ENCODE measurements around the gene VSTM2L. TPM values are rescaled to one million over a fixed set of nuclear protein-coding genes. Genes with fewer than 3 reads are reported as not detected.

Gene VSTM2L
- total and polyA plus RNA-seq, 2 of the 4 experiments (the other 2 are of a cell fraction): 0.18 to 0.19 TPM

DNA sequence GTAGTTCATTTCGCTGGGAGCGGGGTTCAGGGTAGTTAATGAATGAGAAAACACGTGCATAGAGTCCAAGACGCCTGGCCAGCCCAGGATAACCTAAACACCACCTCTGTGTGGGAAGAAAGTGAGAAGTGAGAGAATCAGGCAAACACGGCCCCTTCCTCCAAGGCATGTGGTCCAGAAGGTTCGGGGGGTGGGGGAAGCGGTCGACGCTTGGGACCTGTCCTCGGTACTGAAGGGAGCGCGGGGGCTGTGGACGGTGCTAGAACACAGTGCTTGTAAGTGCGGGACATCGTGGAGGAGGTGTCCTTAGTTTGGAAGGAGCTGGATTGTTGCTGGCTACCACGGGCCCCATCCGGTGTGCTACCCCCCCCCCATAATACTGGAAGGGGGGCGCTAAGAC is 1.7 kb upstream of the VSTM2L start:
- Histone ChIP-seq H3K14ac (replicated peaks; ENCODE audit: low read depth, low read length) (no peak overlapping the region), H3K4me3 (ENCODE audit: insufficient read depth, low read depth, low read length) (no peak overlapping the region), H2BK15ac (ENCODE audit: low read depth, low read length) (no peak overlapping the region), H3K18ac (ENCODE audit: low read depth, low read length) (no peak overlapping the region), H3K27ac (ENCODE audit: insufficient read depth, low read length) (no peak overlapping the region), H2BK120ac (ENCODE audit: low read depth, low read length) (no peak overlapping the region), H2AK9ac (replicated peaks; ENCODE audit: low read depth, low read length, poor library complexity) (no peak overlapping the region), H3K9ac (ENCODE audit: low read depth, low read length) (no peak overlapping the region), H3K9me1 (ENCODE audit: insufficient read depth, low read length) (0 out of 2 replicates have a peak, but pooled peaks cover 2% of the 10 kb centered on the region), H3K27me3 (ENCODE audit: control insufficient read depth, insufficient read depth, low read length) (peaks cover 71% of the 10 kb centered on the region), H3K56ac (ENCODE audit: extremely low read depth, insufficient read depth, low read length) (no peak overlapping the region), H3K4ac (ENCODE audit: low read depth, low read length) (no peak overlapping the region), H4K91ac (ENCODE audit: insufficient read depth, low read depth, low read length) (no peak overlapping the region), H3K23ac (ENCODE audit: low read depth, low read length) (no peak overlapping the region), H3K4me1 (ENCODE audit: control insufficient read depth, insufficient read depth, low read length) (no peaks in the 10 kb centered on the region; the same call in 1 of the 2 replicates), H4K5ac (ENCODE audit: low read depth, low read length) (no peak overlapping the region), H4K8ac (ENCODE audit: low read depth in 2 of 2, low read length in 2 of 2) (no peak overlapping the region), H2BK20ac (ENCODE audit: low read depth, low read length) (no peak overlapping the region), H3K4me2 (ENCODE audit: low read depth, low read length) (no peak overlapping the region), H3K79me1 (ENCODE audit: low read depth in 1 of 2, low read length in 2 of 2) (no peaks in the 10 kb centered on the region), H3K9me3 (ENCODE audit: control insufficient read depth, insufficient read depth, low read length) (no peaks in the 10 kb centered on the region), H2AK5ac (ENCODE audit: low read depth, low read length) (no peak overlapping the region), H3K36me3 (ENCODE audit: control insufficient read depth, insufficient read depth, low read length) (no peaks in the 10 kb centered on the region), H4K20me1 (ENCODE audit: insufficient read depth, low read length) (peaks cover 14% of the 10 kb centered on the region), H2AFZ (replicated peaks; ENCODE audit: low read length, poor library complexity) (no peak overlapping the region), H2BK5ac (ENCODE audit: low read depth, low read length, poor library complexity, severe bottlenecking) (no peak overlapping the region)
- in situ Hi-C loops (cut with MboI; ENCODE audit: low sequenced_read_pairs): no loop called here
- DNase-seq (no peak), ATAC-seq (ENCODE audit: low read depth) (no peak)
- dilution Hi-C loops (cut with HindIII; ENCODE audit: low sequenced_read_pairs, unreplicated experiment): no loop called here
- intact Hi-C loops (cut with micrococcal nuclease): loop anchor here (5.0 to 10.0 kb wide), 2 partner anchors 146 to 424 kb away; no protein-coding TSS in a partner anchor
- POLR2A ChIA-PET (ENCODE audit: unreplicated experiment): no interaction called here
- no TSS peak for BruUV-seq (replicated peaks)
- CTCF ChIA-PET: no interaction called here
- TF ChIP-seq RAD21 (IDR thresholded peaks at IDR 0.05; ENCODE audit: low read length) (no peak), MXI1 (IDR thresholded peaks at IDR 0.05; ENCODE audit: borderline replicate concordance, low read depth, low read length) (0 out of 2 replicates have a peak, but pooled peaks have one; percentile 19)
- WGBS, 2 experiments (ENCODE audit: extremely low coverage in 2 of 2, insufficient read length in 1 of 2): 100% methylated on average over 1 of the region's 18 CpGs; no CpG with 5 or more reads in 1 of the 2 experiments
